Transverse colon (tissue), 4 donors: ENCODE data around the gene NPAS3.

Experiments
- CTCF ChIP-seq, 5 experiments: fragments of 200-600 bp in 3 of 5; fragments of 450-650 bp in 2 of 5; sonication (generic) in 3 of 5; IDR thresholded peaks; 1 replicate in 2 of 5; 2 replicates in 3 of 5; pipeline ENCODE4 v1.5.1; 2016 to 2017; ENCODE audit warnings: antibody characterized with exemption in 5 of 5, inconsistent platforms in 3 of 5, mild to moderate bottlenecking in 2 of 5, moderate library complexity in 1 of 5
- POLR2AphosphoS5 ChIP-seq, 3 donors: sonication (generic); formaldehyde crosslinking; IDR thresholded peaks; one replicate each; pipeline ENCODE4 v1.6.1; 2016; ENCODE audit warnings: antibody characterized with exemption in 3 of 3

DNA sequence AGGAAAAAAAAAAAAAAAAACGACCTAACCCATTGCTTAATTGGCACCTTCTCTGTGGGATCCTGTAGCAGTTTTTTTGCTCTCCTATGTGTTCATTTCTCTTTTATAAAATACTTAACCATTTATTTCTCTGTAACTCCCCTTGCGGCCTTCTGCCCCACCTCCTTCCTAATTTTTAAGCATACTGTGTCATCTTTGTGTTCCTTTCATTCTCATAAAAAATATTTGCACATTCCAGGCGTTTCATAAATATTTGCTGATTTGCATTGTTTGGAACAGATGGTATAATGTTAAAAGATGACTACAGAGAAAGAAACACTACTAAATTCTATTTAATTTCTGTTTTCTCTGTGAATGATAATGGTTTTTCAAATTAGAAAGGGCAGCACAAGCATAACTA, 77.9 kb downstream of the NPAS3 start:
- TF ChIP-seq CTCF (IDR thresholded peaks at IDR 0.05) (no peak), POLR2AphosphoS5 (IDR thresholded peaks at IDR 0.05) (no peak)
